ENCODE results near the gene UBR2.

GRCh38 chr6:42571611-42572342 lies 7.9 kb downstream of the UBR2 start:
- no peak for TF ChIP-seq CTCF (conservative IDR thresholded peaks at IDR 0.05; ENCODE audit: low read depth, low read length)
- no peak for TF ChIP-seq POLR2A (IDR thresholded peaks at IDR 0.05; ENCODE audit: low read depth, low read length)
